Ovary (tissue), 3 donors: ENCODE data around the gene FARSA.

Experiments
- POLR2A ChIP-seq: fragments of 450-650 bp; IDR thresholded peaks from one replicate; pipeline ENCODE4 v1.6.1; 2017; ENCODE audit warnings: antibody characterized with exemption, mild to moderate bottlenecking, moderate library complexity
- TF ChIP-seq, protein P1 (sequence below), 3 donors: fragments of 450-650 bp in 2 of 3; fragments of 200-600 bp in 1 of 3; IDR thresholded peaks; one replicate each; pipeline versions ENCODE4 v1.5.1 to v1.8.0; 2016 to 2022; ENCODE audit warnings: antibody characterized with exemption in 3 of 3, mild to moderate bottlenecking in 1 of 3
- donor health status: DM: no; HTN: no; CAD: no.

GRCh38 chr19:12922959-12923358, 10.6 kb downstream of the FARSA start:
- TF ChIP-seq, protein P1, sequence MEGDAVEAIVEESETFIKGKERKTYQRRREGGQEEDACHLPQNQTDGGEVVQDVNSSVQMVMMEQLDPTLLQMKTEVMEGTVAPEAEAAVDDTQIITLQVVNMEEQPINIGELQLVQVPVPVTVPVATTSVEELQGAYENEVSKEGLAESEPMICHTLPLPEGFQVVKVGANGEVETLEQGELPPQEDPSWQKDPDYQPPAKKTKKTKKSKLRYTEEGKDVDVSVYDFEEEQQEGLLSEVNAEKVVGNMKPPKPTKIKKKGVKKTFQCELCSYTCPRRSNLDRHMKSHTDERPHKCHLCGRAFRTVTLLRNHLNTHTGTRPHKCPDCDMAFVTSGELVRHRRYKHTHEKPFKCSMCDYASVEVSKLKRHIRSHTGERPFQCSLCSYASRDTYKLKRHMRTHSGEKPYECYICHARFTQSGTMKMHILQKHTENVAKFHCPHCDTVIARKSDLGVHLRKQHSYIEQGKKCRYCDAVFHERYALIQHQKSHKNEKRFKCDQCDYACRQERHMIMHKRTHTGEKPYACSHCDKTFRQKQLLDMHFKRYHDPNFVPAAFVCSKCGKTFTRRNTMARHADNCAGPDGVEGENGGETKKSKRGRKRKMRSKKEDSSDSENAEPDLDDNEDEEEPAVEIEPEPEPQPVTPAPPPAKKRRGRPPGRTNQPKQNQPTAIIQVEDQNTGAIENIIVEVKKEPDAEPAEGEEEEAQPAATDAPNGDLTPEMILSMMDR (IDR thresholded peaks at IDR 0.05) = no peak
- no peak for TF ChIP-seq POLR2A
